Astrocyte of the cerebellum (primary cell): Measurements from ENCODE around the gene LY6G6F.

Experiments used
- DNase-seq: peaks from one replicate; pipeline ENCODE4 v3.0.0-alpha.2; 2011; ENCODE audit warnings: low read depth
- H3K4me3 ChIP-seq: 2 replicates; pipeline ENCODE4 v1.5.1; 2011; ENCODE audit warnings: mild to moderate bottlenecking, low read depth, low read length, moderate library complexity
- in situ Hi-C: cut with HindIII; loops from 2 replicates; pipeline ENCODE4 v1.10.0; 2017; ENCODE audit warnings: low sequenced_read_pairs
- TF ChIP-seq, protein P1 (sequence below): IDR thresholded peaks from 2 replicates; pipeline ENCODE4 v1.5.1; 2012; ENCODE audit warnings: low read length, low read depth, moderate library complexity, mild to moderate bottlenecking; ENCODE audit errors: missing control alignments

The LY6G6F gene

DNA sequence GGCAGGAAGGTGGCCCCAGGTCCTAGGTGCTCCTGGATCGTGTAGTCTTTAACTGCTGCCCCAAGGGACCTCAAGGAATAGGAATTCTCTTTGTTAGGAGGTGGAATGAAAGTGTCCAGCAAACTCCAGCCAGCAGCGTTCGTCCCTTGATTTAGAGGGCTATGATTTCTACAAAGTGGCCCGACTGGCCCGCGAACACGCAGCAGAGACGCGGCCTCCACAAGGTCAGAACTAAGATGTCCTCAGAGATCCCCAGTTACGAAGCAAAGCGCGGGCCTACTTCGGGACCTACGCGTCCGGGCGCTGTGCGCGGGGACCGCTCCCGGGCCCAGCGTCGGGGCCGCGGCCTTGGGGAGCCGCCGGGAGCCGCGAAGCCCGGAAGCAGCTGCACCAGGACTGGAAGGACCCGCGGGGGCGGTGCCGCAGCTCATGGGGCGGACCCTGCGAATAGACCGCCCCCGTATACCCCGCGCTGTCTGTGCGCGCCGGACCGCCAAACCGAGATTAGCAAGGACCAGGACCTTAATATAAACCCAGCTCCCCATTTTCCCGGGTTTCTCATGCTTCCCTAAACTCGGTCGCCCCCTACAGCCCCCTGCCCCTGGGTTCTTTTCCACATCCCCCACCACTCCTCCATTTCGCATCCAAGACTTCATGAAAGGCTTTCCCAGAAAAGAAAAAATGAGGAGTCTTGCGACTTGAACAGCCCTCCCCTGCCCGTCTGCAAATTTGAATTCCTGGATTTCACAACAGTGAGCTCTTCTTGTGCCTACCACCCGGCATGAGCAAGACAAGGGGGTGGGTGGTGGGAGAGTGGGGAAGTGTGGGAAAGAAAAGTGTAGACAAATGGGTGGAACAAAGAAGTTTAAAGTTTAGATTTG lies 46.0 kb upstream of the LY6G6F start, which contains the start of gene C6orf47:
Gene C6orf47 (minus strand): TSS at position 398 of the 881 bp plus-strand sequence. CDS start 831 bp downstream, outside the sequence.
- peak within 1 kb of the TSS; percentile 87 for H3K4me3 ChIP-seq
- TF ChIP-seq, protein P1, sequence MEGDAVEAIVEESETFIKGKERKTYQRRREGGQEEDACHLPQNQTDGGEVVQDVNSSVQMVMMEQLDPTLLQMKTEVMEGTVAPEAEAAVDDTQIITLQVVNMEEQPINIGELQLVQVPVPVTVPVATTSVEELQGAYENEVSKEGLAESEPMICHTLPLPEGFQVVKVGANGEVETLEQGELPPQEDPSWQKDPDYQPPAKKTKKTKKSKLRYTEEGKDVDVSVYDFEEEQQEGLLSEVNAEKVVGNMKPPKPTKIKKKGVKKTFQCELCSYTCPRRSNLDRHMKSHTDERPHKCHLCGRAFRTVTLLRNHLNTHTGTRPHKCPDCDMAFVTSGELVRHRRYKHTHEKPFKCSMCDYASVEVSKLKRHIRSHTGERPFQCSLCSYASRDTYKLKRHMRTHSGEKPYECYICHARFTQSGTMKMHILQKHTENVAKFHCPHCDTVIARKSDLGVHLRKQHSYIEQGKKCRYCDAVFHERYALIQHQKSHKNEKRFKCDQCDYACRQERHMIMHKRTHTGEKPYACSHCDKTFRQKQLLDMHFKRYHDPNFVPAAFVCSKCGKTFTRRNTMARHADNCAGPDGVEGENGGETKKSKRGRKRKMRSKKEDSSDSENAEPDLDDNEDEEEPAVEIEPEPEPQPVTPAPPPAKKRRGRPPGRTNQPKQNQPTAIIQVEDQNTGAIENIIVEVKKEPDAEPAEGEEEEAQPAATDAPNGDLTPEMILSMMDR = no peak
- in situ Hi-C loops = no loop called here
- peak; percentile 27 for DNase-seq

DNA sequence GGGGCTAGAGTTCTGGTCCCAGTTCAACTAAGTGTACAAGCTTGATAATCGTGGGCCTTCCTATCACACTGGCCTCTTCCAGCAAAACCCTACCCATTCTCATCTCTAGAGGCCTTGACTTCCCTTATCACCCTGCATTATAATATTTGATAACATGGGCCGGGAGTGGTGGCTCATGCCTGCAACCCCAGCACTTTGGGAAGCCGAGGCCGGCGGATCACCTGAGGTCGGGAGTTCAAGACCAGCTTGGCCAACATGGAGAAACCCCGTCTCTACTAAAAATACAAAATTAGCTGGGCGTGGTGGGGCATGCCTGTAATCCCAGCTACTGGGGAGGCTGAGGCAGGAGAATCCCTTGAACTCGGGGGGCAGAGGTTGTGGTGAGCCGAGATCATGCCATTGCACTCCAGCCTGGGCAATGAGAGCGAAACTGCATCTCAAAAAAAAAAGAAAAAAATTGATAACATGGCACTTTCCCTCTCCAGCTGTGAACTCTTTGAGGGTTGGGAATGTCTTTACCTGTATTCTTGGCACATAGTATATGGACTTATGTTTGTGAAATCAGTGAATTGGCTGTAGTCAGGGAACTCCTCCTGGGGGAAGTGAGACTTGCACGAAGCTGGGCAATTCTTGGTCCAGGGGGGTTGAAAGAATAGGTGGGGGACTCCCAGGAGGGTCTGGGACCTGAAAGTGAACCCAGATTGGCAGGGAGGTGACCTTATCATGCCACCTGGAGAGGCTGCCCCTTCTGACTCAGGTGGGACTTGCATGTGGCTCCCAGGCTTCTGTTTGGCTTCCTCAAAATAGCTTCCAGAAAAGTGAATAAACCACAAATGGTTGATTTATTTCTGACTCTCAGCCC lies 45.2 kb upstream of the LY6G6F start:
- in situ Hi-C loops = no loop called here
- TF ChIP-seq, protein P1 = no peak
- peak overlapping the region; percentile 87 for H3K4me3 ChIP-seq
- no peak for DNase-seq

DNA sequence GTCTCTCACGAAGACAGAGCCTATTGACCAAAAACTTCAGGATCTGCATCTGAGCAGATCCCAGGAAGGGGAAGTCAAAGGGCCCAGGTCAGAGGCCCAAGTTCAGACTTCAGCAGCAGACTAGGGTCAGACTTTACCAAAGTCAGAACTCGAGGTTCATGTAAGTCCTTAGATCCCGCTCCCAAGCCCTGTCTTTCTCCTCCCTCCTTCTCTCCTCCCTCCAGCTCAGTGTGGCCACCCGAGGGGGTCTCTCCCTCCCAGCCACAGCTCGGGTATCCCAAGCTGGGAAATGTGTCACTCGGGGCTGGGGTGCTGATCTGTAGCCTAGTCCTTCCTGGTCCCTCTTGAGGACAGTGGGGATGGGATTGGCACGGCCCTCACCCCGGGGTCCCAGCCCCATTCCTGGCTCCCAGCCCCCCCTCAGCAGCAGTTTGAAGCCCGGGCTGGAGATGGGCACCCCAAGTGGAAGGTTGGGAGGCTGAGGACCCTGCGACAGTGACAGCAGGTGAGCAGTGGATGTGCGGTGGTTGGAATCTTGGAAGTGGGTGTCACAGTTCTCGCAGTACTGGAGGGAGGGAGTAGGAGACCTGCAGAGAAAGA lies 44.4 kb upstream of the LY6G6F start:
- TF ChIP-seq, protein P1 = no peak
- DNase-seq = no peak
- H3K4me3 ChIP-seq = no peak overlapping the region
- in situ Hi-C loops = no loop called here

DNA sequence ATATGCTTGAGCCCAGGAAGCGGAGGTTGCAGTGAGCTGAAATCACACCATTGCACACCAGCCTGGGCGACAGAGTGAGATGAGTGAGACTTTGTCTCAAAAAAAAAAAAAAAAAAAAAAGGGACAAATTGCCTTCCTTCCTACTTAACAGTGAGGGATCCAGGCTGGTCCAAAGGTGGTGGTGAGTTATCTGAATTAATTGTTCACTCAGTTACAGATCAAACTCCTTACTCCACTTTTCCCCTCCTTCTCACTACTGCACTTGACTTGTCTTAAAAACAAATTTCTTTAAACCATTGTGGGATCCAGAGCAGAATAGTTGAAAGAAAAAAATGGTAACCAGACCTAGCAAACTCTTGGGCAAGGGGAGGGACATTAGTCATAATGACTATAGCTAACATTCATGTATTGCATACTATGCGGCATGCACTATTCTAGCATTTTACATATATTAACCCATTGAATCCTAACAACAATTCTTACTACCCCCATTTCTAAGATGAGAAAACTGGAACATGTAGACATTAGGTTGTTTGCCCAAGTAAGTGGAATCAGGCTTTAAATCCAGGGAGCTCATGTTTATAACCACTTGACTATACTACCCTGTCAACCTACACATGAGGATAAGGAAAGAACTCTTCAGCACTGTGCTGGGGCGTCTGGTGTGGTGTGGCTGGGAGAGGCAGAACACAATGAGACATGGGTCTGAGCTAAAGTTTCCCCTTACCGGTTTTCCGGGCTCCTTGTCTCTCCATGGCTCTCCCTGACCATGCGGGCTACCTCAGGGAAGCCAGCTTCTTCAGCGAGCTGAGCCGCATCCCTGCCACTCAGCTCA lies 43.3 kb upstream of the LY6G6F start:
- in situ Hi-C loops = no loop called here
- DNase-seq = no peak
- peak overlapping the region; percentile 95 for H3K4me3 ChIP-seq
- TF ChIP-seq, protein P1 = no peak

DNA sequence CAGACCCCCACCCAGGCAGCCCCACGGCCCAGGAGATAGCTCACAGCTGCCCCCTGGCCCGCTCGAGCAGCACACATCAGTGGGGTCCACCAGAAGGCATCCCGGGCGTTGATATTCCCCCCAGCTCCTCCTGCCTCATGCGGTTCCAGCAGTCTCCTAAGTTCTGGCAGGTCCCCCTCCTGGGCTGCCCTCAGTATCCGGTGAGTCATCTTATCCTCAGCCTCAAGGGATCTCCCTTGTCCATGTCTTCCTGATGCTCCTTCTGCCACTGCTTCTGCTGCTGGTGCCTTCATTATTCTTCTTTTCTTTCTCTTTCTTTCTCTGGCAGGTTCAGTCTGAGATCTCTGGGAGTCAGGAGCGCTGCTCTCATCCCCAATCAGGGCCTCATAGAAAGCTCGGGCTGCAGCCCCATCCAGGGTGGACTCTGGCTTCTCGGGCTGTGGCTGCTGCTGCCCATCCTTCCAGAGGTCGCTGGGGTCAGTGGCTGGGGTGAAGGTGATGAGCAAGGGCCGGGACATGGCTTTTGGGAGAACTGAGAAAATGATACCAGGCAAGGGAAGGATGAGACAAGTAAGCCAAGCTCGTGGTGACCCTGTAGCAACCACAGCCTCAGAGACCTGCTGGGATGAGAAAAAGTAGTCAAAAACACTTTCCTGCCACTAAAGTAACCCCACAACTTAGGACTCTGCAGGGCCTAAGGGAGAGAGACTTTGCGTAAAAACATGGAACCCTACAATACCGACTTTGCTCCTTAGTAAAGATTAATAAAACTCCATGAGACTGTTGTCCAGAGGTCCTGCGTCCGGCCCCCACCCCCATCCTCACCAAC lies 42.5 kb upstream of the LY6G6F start:
- in situ Hi-C loops = no loop called here
- TF ChIP-seq, protein P1 = no peak
- peak; percentile 37 for DNase-seq
- H3K4me3 ChIP-seq = peak overlapping the region; percentile 95
